ENCODE measurements around the gene RPUSD1. TPM values are rescaled to one million over a fixed set of nuclear protein-coding genes. Genes with fewer than 3 reads are reported as not detected.

The RPUSD1 gene
- polyA plus RNA-seq, 3 donors, result 29.5 to 38.1 (median 31.5) TPM

- Histone ChIP-seq H2AFZ (ENCODE audit: insufficient read depth, low read depth, low read length, poor library complexity, severe bottlenecking) (no peak overlapping the region), H3K9ac (ENCODE audit: insufficient read depth, low read length, poor library complexity, severe bottlenecking) (no peak overlapping the region), H4K20me1 (ENCODE audit: insufficient read depth, low read length) (no peaks in the 10 kb centered on the region), H3K4me3 (replicated peaks in 1 of 3; ENCODE audit: low read depth in 2 of 3, low read length in 3 of 3) (no peak overlapping the region), H3K27me3 (ENCODE audit: control insufficient read depth in 2 of 2, insufficient read depth in 2 of 2, low read length in 2 of 2) (no peaks in the 10 kb centered on the region), H3K36me3 (replicated peaks in 1 of 2; ENCODE audit: control insufficient read depth in 1 of 2, insufficient read depth in 2 of 2, low read length in 2 of 2) (no peaks in the 10 kb centered on the region), H3K79me2 (ENCODE audit: insufficient read depth, low read length) (no peaks in the 10 kb centered on the region), H3K27ac (ENCODE audit: low read depth in 1 of 2, low read length in 2 of 2) (no peak overlapping the region), H3K4me1 (ENCODE audit: control insufficient read depth in 1 of 2, insufficient read depth in 2 of 2, low read length in 2 of 2) (no peaks in the 10 kb centered on the region), H3K4me2 (replicated peaks; ENCODE audit: extremely low read depth, low read length, poor library complexity, severe bottlenecking) (no peak overlapping the region), H3K9me3 (replicated peaks in 1 of 2; ENCODE audit: control insufficient read depth in 1 of 2, insufficient read depth in 1 of 2, low read length in 2 of 2) (peaks cover 22 to 30% of the 10 kb centered on the region in 2 donors)
- Mint-ChIP-seq H3K27ac (no peak overlapping the region), H3K4me1 (peaks cover 1% of the 10 kb centered on the region), H3K9me3 (peaks cover 26 to 38% (median 31%) of the 10 kb centered on the region in 7 donors), H3K27me3 (ENCODE audit: low read depth in 3 of 3) (peaks cover 2 to 21% (median 10%) of the 10 kb centered on the region in 3 donors), H3K36me3 (no peaks in the 10 kb centered on the region), H3K4me3 (no peak overlapping the region)
- intact Hi-C loops (cut with micrococcal nuclease), result loop anchor here in 1 of 2 donors (5.0 kb wide), 1 partner anchor 169 kb away; no protein-coding TSS in a partner anchor
- TF ChIP-seq CTCF (IDR thresholded peaks at IDR 0.05), result no peak
- WGBS (ENCODE audit: insufficient coverage), result 92% methylated on average over 14 of the region's 14 CpGs
- DNase-seq, result no peak
Observed at GRCh38 chr16:833411-833810, 45.2 kb upstream of the RPUSD1 start.

- Histone ChIP-seq H3K27me3 (ENCODE audit: control insufficient read depth in 2 of 2, insufficient read depth in 2 of 2, low read length in 2 of 2) (no peaks in the 10 kb centered on the region), H3K4me2 (replicated peaks; ENCODE audit: extremely low read depth, low read length, poor library complexity, severe bottlenecking) (no peak overlapping the region), H4K20me1 (ENCODE audit: insufficient read depth, low read length) (no peaks in the 10 kb centered on the region), H3K4me3 (replicated peaks in 1 of 3; ENCODE audit: low read depth in 2 of 3, low read length in 3 of 3) (no peak overlapping the region), H2AFZ (ENCODE audit: insufficient read depth, low read depth, low read length, poor library complexity, severe bottlenecking) (no peak overlapping the region), H3K79me2 (ENCODE audit: insufficient read depth, low read length) (no peaks in the 10 kb centered on the region), H3K9ac (ENCODE audit: insufficient read depth, low read length, poor library complexity, severe bottlenecking) (no peak overlapping the region), H3K36me3 (replicated peaks in 1 of 2; ENCODE audit: control insufficient read depth in 1 of 2, insufficient read depth in 2 of 2, low read length in 2 of 2) (no peaks in the 10 kb centered on the region), H3K4me1 (ENCODE audit: control insufficient read depth in 1 of 2, insufficient read depth in 2 of 2, low read length in 2 of 2) (no peaks in the 10 kb centered on the region), H3K27ac (ENCODE audit: low read depth in 1 of 2, low read length in 2 of 2) (no peak overlapping the region), H3K9me3 (replicated peaks in 1 of 2; ENCODE audit: control insufficient read depth in 1 of 2, insufficient read depth in 1 of 2, low read length in 2 of 2) (peaks cover 22 to 30% of the 10 kb centered on the region in 2 donors)
- H3K4me1 Mint-ChIP-seq, result peaks cover 1% of the 10 kb centered on the region
- H3K27me3 Mint-ChIP-seq (ENCODE audit: low read depth in 3 of 3), result peaks cover 2 to 21% (median 10%) of the 10 kb centered on the region in 3 donors
- no peak overlapping the region for H3K27ac Mint-ChIP-seq
- H3K4me3 Mint-ChIP-seq, result no peak overlapping the region
- intact Hi-C loops (cut with micrococcal nuclease), result loop anchor here in 1 of 2 donors (5.0 kb wide), 1 partner anchor 170 kb away; no protein-coding TSS in a partner anchor
- DNase-seq, result no peak
- 88% methylated on average over 28 of the region's 35 CpGs for WGBS (ENCODE audit: insufficient coverage)
- H3K9me3 Mint-ChIP-seq, result peaks cover 23 to 36% (median 29%) of the 10 kb centered on the region in 7 donors
- TF ChIP-seq CTCF (IDR thresholded peaks at IDR 0.05), result no peak
- H3K36me3 Mint-ChIP-seq, result no peaks in the 10 kb centered on the region
Observed at GRCh38 chr16:832652-833336, 44.6 kb upstream of the RPUSD1 start.

All from CD14-positive monocyte (primary cell).